Measurements from ENCODE around the gene C1orf210. TPM values are rescaled to one million over a fixed set of nuclear protein-coding genes. Genes with fewer than 3 reads are reported as not detected.
A peak's percentile ranks its signal among the peaks of the same experiment; 100 is the strongest.

C1orf210 gene
- total and polyA plus RNA-seq, 4 donors = 0.10 to 0.18 TPM; not detected in 2

DNA sequence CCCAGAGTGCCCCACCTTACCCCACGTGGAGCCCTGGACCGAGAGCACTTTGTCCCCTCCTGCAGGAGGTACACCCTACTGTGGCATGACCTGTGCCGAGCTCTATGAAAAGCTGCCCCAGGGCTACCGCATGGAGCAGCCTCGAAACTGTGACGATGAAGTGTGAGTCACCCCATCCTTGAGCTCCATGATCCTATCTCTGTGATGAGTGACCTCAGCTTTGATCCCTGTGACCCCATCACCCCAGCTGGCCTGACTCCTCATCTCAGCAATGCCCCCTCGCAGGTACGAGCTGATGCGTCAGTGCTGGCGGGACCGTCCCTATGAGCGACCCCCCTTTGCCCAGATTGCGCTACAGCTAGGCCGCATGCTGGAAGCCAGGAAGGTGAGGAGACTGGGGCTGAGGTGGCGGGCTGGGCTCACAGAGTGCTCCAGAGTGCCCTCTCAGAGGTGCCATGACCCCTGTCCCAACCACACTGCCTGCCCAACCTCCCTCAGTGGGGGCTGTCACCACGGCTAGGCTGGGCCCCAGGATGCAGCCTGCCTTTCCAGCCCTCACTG, 36.0 kb upstream of the C1orf210 start:
- WGBS (ENCODE audit: insufficient coverage) = 95% methylated on average over 15 of the region's 16 CpGs
- H3K27ac ChIP-seq (ENCODE audit: low read depth, low read length) = no peak overlapping the region
- H3K9me3 ChIP-seq (ENCODE audit: control insufficient read depth, insufficient read depth, low read length) = no peaks in the 10 kb centered on the region
- H3K4me3 ChIP-seq (ENCODE audit: low read depth, low read length) = no peak overlapping the region
- H3K36me3 ChIP-seq (ENCODE audit: control insufficient read depth, insufficient read depth, low read length) = no peaks in the 10 kb centered on the region
- H3K27me3 ChIP-seq (ENCODE audit: control insufficient read depth, insufficient read depth, low read length) = no peaks in the 10 kb centered on the region
- DNase-seq (ENCODE audit: low read depth in 4 of 6, low spot score in 6 of 6) = no peak
- H3K4me1 ChIP-seq (ENCODE audit: control insufficient read depth, insufficient read depth, low read length) = peaks cover 5% of the 10 kb centered on the region

GRCh38 chr1:43319766-43320165, 34.4 kb upstream of the C1orf210 start:
- 100% methylated on average over 1 of the region's 3 CpGs for WGBS (ENCODE audit: insufficient coverage)
- Histone ChIP-seq H3K4me3 (ENCODE audit: low read depth, low read length) (no peak overlapping the region), H3K9me3 (ENCODE audit: control insufficient read depth, insufficient read depth, low read length) (no peaks in the 10 kb centered on the region), H3K27ac (ENCODE audit: low read depth, low read length) (no peak overlapping the region), H3K4me1 (ENCODE audit: control insufficient read depth, insufficient read depth, low read length) (peaks cover 15% of the 10 kb centered on the region), H3K27me3 (ENCODE audit: control insufficient read depth, insufficient read depth, low read length) (no peaks in the 10 kb centered on the region), H3K36me3 (ENCODE audit: control insufficient read depth, insufficient read depth, low read length) (no peaks in the 10 kb centered on the region)
- DNase-seq (ENCODE audit: low read depth in 4 of 6, low spot score in 6 of 6) = no peak

- Histone ChIP-seq H3K36me3 (ENCODE audit: control insufficient read depth, insufficient read depth, low read length) (no peaks in the 10 kb centered on the region), H3K9me3 (ENCODE audit: control insufficient read depth, insufficient read depth, low read length) (no peaks in the 10 kb centered on the region), H3K4me3 (ENCODE audit: low read depth, low read length) (no peak overlapping the region), H3K27ac (ENCODE audit: low read depth, low read length) (no peak overlapping the region), H3K27me3 (ENCODE audit: control insufficient read depth, insufficient read depth, low read length) (no peaks in the 10 kb centered on the region), H3K4me1 (ENCODE audit: control insufficient read depth, insufficient read depth, low read length) (peaks cover 15% of the 10 kb centered on the region)
- no CpG with 5 or more reads among the region's 5 CpGs for WGBS (ENCODE audit: insufficient coverage)
- DNase-seq (ENCODE audit: low read depth in 4 of 6, low spot score in 6 of 6) = no peak
These were observed 33.9 kb upstream of the C1orf210 start for GRCh38 chr1:43319288-43319687.

DNA sequence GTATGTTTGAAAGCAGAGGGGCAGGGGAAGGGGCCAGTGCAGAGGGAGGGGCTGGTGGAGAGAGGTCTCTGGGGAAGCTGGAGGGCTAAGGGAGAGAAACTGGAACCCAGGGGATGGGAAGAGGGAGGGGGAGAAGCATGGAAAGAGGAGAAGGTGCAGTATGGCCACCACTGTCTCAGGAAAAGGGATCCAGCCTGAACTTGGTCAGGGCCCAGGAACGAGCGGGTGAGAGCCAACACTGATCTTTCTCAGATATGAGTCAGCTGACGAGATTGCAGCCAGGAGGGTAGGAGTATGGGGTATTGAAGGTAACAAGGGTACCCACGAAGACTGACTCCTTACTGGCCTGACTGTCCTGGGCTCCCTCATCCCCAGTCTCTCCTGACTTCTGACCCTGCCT, 33.5 kb upstream of the C1orf210 start:
- Histone ChIP-seq H3K27me3 (ENCODE audit: control insufficient read depth, insufficient read depth, low read length) (no peaks in the 10 kb centered on the region), H3K9me3 (ENCODE audit: control insufficient read depth, insufficient read depth, low read length) (no peaks in the 10 kb centered on the region), H3K27ac (ENCODE audit: low read depth, low read length) (no peak overlapping the region), H3K4me1 (ENCODE audit: control insufficient read depth, insufficient read depth, low read length) (peaks cover 15% of the 10 kb centered on the region), H3K36me3 (ENCODE audit: control insufficient read depth, insufficient read depth, low read length) (no peaks in the 10 kb centered on the region), H3K4me3 (ENCODE audit: low read depth, low read length) (no peak overlapping the region)
- WGBS (ENCODE audit: insufficient coverage) = 71% methylated on average over 2 of the region's 4 CpGs
- DNase-seq (ENCODE audit: low read depth in 4 of 6, low spot score in 6 of 6) = no peak

DNA sequence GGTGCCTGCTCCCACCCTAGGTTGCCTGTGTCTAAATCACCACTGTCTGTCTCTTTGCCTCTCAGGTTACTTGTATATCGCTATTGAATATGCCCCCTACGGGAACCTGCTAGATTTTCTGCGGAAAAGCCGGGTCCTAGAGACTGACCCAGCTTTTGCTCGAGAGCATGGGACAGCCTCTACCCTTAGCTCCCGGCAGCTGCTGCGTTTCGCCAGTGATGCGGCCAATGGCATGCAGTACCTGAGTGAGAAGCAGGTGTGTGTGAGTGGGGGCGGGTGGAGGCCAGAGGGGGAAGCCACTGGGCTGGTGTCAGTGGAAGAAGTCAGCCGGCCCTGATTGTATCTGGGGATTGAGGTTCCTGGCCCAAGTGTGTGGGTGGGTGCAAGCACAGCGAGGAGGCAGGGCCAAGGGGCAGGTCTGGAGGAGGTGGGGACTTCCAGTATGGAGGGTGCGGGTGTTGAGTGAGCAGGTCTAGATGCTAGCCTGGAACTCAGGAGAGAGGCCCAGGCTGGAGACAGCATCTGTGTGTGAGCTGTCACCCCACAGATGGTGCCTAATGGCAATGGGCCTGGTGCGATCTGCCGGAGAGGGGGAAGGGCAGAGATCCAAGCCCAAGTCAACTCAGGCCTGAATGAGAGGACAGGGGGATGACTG, 32.6 kb upstream of the C1orf210 start:
- H3K4me1 ChIP-seq (ENCODE audit: control insufficient read depth, insufficient read depth, low read length) = peaks cover 15% of the 10 kb centered on the region
- H3K27ac ChIP-seq (ENCODE audit: low read depth, low read length) = no peak overlapping the region
- WGBS (ENCODE audit: insufficient coverage) = 75% methylated on average over 15 of the region's 15 CpGs
- H3K9me3 ChIP-seq (ENCODE audit: control insufficient read depth, insufficient read depth, low read length) = no peaks in the 10 kb centered on the region
- H3K27me3 ChIP-seq (ENCODE audit: control insufficient read depth, insufficient read depth, low read length) = no peaks in the 10 kb centered on the region
- peaks cover 3% of the 10 kb centered on the region for H3K36me3 ChIP-seq (ENCODE audit: control insufficient read depth, insufficient read depth, low read length)
- peak in 2 of 6 donors; percentile 2 to 60 for DNase-seq (ENCODE audit: low read depth in 4 of 6, low spot score in 6 of 6)
- H3K4me3 ChIP-seq (ENCODE audit: low read depth, low read length) = no peak overlapping the region

GRCh38 chr1:43316738-43317520, 31.5 kb upstream of the C1orf210 start:
- Histone ChIP-seq H3K4me3 (ENCODE audit: low read depth, low read length) (no peak overlapping the region), H3K36me3 (ENCODE audit: control insufficient read depth, insufficient read depth, low read length) (peaks cover 3% of the 10 kb centered on the region), H3K9me3 (ENCODE audit: control insufficient read depth, insufficient read depth, low read length) (no peaks in the 10 kb centered on the region), H3K4me1 (ENCODE audit: control insufficient read depth, insufficient read depth, low read length) (peaks cover 15% of the 10 kb centered on the region), H3K27ac (ENCODE audit: low read depth, low read length) (no peak overlapping the region), H3K27me3 (ENCODE audit: control insufficient read depth, insufficient read depth, low read length) (no peaks in the 10 kb centered on the region)
- WGBS (ENCODE audit: insufficient coverage) = 86% methylated on average over 15 of the region's 16 CpGs
- DNase-seq (ENCODE audit: low read depth in 4 of 6, low spot score in 6 of 6) = no peak

DNA sequence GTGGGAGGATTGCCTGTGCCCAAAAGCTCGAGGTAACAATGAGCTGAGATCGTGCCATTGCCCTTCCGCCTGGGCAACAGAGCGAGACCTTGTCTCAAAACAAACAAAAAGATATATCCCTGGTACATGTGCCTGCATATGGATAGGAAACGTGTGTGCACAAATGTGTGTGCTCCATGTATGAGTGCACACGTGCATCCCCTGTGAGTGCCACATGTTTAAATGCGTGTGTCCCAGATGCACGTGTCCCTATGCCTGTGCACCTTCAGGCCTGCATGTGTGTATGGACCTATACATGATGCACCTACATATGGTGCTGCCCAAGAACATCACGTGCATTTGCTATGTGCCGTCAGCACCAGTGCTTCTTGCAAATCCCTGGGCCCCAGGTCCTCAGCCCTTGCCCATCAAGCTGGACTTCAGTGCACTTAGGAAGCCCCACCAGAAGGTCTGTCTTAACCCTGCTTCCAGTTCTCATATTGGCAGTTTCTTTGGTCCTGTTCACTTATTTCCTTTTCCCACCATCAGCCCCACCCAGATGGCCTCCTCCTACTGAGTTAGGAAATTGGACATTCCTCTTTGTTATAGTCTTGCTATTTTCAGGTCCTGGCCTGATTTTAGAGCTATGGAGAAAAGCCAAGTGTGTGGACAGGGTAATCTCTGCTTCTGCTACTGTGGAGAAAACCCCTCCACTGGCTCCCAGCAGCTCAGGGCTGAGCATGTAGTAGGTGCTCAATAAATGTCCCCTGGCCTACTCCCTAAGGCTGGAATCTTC, 30.8 kb upstream of the C1orf210 start:
- Histone ChIP-seq H3K9me3 (ENCODE audit: control insufficient read depth, insufficient read depth, low read length) (no peaks in the 10 kb centered on the region), H3K4me3 (ENCODE audit: low read depth, low read length) (no peak overlapping the region), H3K27me3 (ENCODE audit: control insufficient read depth, insufficient read depth, low read length) (no peaks in the 10 kb centered on the region), H3K27ac (ENCODE audit: low read depth, low read length) (no peak overlapping the region), H3K36me3 (ENCODE audit: control insufficient read depth, insufficient read depth, low read length) (peaks cover 3% of the 10 kb centered on the region), H3K4me1 (ENCODE audit: control insufficient read depth, insufficient read depth, low read length) (peaks cover 15% of the 10 kb centered on the region)
- no peak for DNase-seq (ENCODE audit: low read depth in 4 of 6, low spot score in 6 of 6)
- 91% methylated on average over 10 of the region's 10 CpGs for WGBS (ENCODE audit: insufficient coverage)

DNA sequence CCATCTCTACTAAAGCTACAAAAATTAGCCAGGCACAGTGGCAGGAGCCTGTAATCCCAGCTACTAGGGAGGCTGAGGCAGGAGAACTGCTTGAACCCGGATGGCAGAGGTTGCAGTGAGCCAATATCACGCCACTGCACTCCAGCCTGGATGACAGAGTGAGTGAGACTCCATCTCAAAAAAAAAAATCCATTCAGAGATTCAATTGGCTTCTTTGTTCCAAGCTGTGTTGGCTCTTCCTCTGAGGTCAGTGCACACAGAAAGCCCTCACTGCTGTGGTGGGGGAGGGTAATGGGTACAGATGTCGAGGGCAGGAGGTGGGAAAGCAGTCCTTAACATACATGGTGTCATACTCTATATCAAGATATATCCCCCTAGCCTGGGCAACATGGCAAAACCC, 30.1 kb upstream of the C1orf210 start:
- 75% methylated on average over 1 of the region's 3 CpGs for WGBS (ENCODE audit: insufficient coverage)
- no peaks in the 10 kb centered on the region for H3K27me3 ChIP-seq (ENCODE audit: control insufficient read depth, insufficient read depth, low read length)
- H3K9me3 ChIP-seq (ENCODE audit: control insufficient read depth, insufficient read depth, low read length) = no peaks in the 10 kb centered on the region
- H3K36me3 ChIP-seq (ENCODE audit: control insufficient read depth, insufficient read depth, low read length) = peaks cover 3% of the 10 kb centered on the region
- H3K27ac ChIP-seq (ENCODE audit: low read depth, low read length) = peak overlapping the region; percentile 47
- H3K4me1 ChIP-seq (ENCODE audit: control insufficient read depth, insufficient read depth, low read length) = peaks cover 15% of the 10 kb centered on the region
- H3K4me3 ChIP-seq (ENCODE audit: low read depth, low read length) = no peak overlapping the region
- no peak for DNase-seq (ENCODE audit: low read depth in 4 of 6, low spot score in 6 of 6)

GRCh38 chr1:43314233-43314632, 28.9 kb upstream of the C1orf210 start:
- H3K27me3 ChIP-seq (ENCODE audit: control insufficient read depth, insufficient read depth, low read length) = no peaks in the 10 kb centered on the region
- peaks cover 15% of the 10 kb centered on the region for H3K4me1 ChIP-seq (ENCODE audit: control insufficient read depth, insufficient read depth, low read length)
- 67% methylated on average over 2 of the region's 5 CpGs for WGBS (ENCODE audit: insufficient coverage)
- H3K9me3 ChIP-seq (ENCODE audit: control insufficient read depth, insufficient read depth, low read length) = no peaks in the 10 kb centered on the region
- no peak overlapping the region for H3K4me3 ChIP-seq (ENCODE audit: low read depth, low read length)
- DNase-seq (ENCODE audit: low read depth in 4 of 6, low spot score in 6 of 6) = no peak
- H3K27ac ChIP-seq (ENCODE audit: low read depth, low read length) = no peak overlapping the region
- H3K36me3 ChIP-seq (ENCODE audit: control insufficient read depth, insufficient read depth, low read length) = peaks cover 3% of the 10 kb centered on the region

Data from spinal cord (tissue), 10 donors.